Measurements from ENCODE around the gene STIM2.

STIM2 gene

DNA sequence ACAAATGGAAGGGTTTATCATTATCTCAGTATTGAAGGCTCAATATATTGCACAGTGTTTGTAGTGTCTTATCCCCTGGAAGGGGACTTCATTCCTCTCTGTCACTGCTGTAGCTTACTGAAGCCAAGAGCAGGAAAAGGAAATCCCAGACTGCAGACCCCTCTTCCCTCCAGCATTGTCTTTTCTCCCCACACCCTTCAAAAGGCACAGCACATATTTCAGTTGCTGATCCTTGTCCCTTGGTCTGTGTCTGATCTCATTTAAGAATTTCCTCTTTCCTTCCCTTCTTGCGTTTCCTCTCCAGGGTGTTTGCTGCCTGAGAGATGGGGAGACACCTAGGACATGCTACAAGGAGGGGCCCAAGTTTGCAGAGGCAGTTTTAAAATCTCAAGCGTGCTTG lies 40.1 kb downstream of the STIM2 start:
- Histone ChIP-seq H3K4me1 (ENCODE audit: control insufficient read depth in 2 of 2, insufficient read depth in 1 of 2, low read depth in 1 of 2, low read length in 2 of 2) (peaks cover 5% of the 10 kb centered on the region in 2 donors), H3K18ac (ENCODE audit: low read length) (no peak overlapping the region), H3K27me3 (ENCODE audit: control insufficient read depth in 3 of 3, insufficient read depth in 3 of 3, low read depth in 1 of 3, low read length in 3 of 3) (no peaks in the 10 kb centered on the region), H3K27ac (replicated peaks; ENCODE audit: low read length) (no peak overlapping the region), H2BK5ac (ENCODE audit: low read length) (no peak overlapping the region), H3K4me2 (ENCODE audit: insufficient read depth, low read length, poor library complexity, severe bottlenecking) (no peak overlapping the region), H3K23ac (ENCODE audit: low read depth, low read length, poor library complexity) (no peak overlapping the region), H3K79me1 (ENCODE audit: low read depth, low read length) (no peaks in the 10 kb centered on the region), H3K9ac (ENCODE audit: low read depth, low read length, poor library complexity) (no peak overlapping the region), H4K8ac (ENCODE audit: low read depth, low read length) (no peak overlapping the region), H3K4ac (ENCODE audit: low read length) (no peak overlapping the region), H3K9me3 (replicated peaks in 1 of 2; ENCODE audit: control insufficient read depth in 2 of 2, insufficient read depth in 1 of 2, low read depth in 1 of 2, low read length in 2 of 2) (peaks cover 0 to 3% of the 10 kb centered on the region in 2 donors), H3K36me3 (replicated peaks in 1 of 2; ENCODE audit: control insufficient read depth in 2 of 2, insufficient read depth in 2 of 2, low read length in 2 of 2) (no peaks in the 10 kb centered on the region), H4K91ac (ENCODE audit: low read depth, low read length, poor library complexity) (no peak overlapping the region), H3K4me3 (ENCODE audit: low read length in 2 of 2) (no peak overlapping the region), H2AK5ac (ENCODE audit: low read depth, low read length) (no peak overlapping the region), H2BK120ac (ENCODE audit: low read depth, low read length) (no peak overlapping the region), H2AFZ (ENCODE audit: low read length) (peak overlapping the region; percentile 46), H2BK15ac (ENCODE audit: low read length) (no peak overlapping the region), H2BK12ac (ENCODE audit: low read length) (no peak overlapping the region), H3K14ac (ENCODE audit: low read length) (no peak overlapping the region)
- WGBS, 2 donors (ENCODE audit: extremely low coverage in 2 of 2, insufficient read length in 2 of 2, insufficient replicate concordance in 1 of 2), result no CpG with 5 or more reads among the region's 2 CpGs
- DNase-seq (ENCODE audit: low spot score), result no peak

DNA sequence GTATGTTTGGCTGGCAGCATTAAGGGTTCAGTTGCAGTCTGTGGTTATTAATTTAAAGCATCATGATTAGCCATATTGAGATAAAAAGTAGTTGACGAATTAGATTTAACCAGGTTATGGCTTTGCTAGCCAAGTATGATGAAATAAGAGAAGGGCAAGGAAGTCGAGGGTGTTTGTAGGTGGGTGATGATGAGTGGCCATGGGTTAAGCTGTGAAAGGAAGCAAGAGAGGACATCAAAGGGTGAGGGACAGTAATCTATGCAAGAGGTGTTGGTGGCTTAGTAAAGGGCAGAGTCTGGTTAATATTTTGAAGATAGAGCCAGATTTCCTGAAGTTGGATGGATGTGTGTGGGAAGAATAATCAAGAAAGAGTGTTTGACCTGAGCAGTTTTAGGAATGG lies 44.5 kb downstream of the STIM2 start:
- Histone ChIP-seq H3K23ac (ENCODE audit: low read depth, low read length, poor library complexity) (no peak overlapping the region), H2BK120ac (ENCODE audit: low read depth, low read length) (no peak overlapping the region), H2BK15ac (ENCODE audit: low read length) (no peak overlapping the region), H2BK12ac (ENCODE audit: low read length) (no peak overlapping the region), H3K4ac (ENCODE audit: low read length) (no peak overlapping the region), H3K14ac (ENCODE audit: low read length) (no peak overlapping the region), H4K8ac (ENCODE audit: low read depth, low read length) (no peak overlapping the region), H3K27me3 (ENCODE audit: control insufficient read depth in 3 of 3, insufficient read depth in 3 of 3, low read depth in 1 of 3, low read length in 3 of 3) (no peaks in the 10 kb centered on the region), H2BK5ac (ENCODE audit: low read length) (no peak overlapping the region), H3K4me1 (ENCODE audit: control insufficient read depth in 2 of 2, insufficient read depth in 1 of 2, low read depth in 1 of 2, low read length in 2 of 2) (peaks cover 5% of the 10 kb centered on the region in 2 donors), H3K9ac (ENCODE audit: low read depth, low read length, poor library complexity) (no peak overlapping the region), H2AK5ac (ENCODE audit: low read depth, low read length) (no peak overlapping the region), H3K27ac (replicated peaks; ENCODE audit: low read length) (no peak overlapping the region), H3K9me3 (replicated peaks in 1 of 2; ENCODE audit: control insufficient read depth in 2 of 2, insufficient read depth in 1 of 2, low read depth in 1 of 2, low read length in 2 of 2) (peaks cover 0 to 3% of the 10 kb centered on the region in 2 donors), H3K18ac (ENCODE audit: low read length) (no peak overlapping the region), H3K4me3 (ENCODE audit: low read length in 2 of 2) (no peak overlapping the region), H2AFZ (ENCODE audit: low read length) (no peak overlapping the region), H3K79me1 (ENCODE audit: low read depth, low read length) (no peaks in the 10 kb centered on the region), H4K91ac (ENCODE audit: low read depth, low read length, poor library complexity) (no peak overlapping the region), H3K4me2 (ENCODE audit: insufficient read depth, low read length, poor library complexity, severe bottlenecking) (no peak overlapping the region), H3K36me3 (replicated peaks in 1 of 2; ENCODE audit: control insufficient read depth in 2 of 2, insufficient read depth in 2 of 2, low read length in 2 of 2) (no peaks in the 10 kb centered on the region)
- DNase-seq (ENCODE audit: low spot score), result no peak
- no CpG with 5 or more reads among the region's 2 CpGs for WGBS, 2 donors (ENCODE audit: extremely low coverage in 2 of 2, insufficient read length in 2 of 2, insufficient replicate concordance in 1 of 2)

GRCh38 chr4:26907731-26908599 lies 47.3 kb downstream of the STIM2 start:
- WGBS, 2 donors (ENCODE audit: extremely low coverage in 2 of 2, insufficient read length in 2 of 2, insufficient replicate concordance in 1 of 2), result no CpG with 5 or more reads among the region's 7 CpGs
- H3K4me2 ChIP-seq (ENCODE audit: insufficient read depth, low read length, poor library complexity, severe bottlenecking), result no peak overlapping the region

GRCh38 chr4:26909369-26909768 lies 48.7 kb downstream of the STIM2 start:
- no peak overlapping the region for H2BK15ac ChIP-seq (ENCODE audit: low read length)
- no peak overlapping the region for H3K4me2 ChIP-seq (ENCODE audit: insufficient read depth, low read length, poor library complexity, severe bottlenecking)
- no peak overlapping the region for H3K9ac ChIP-seq (ENCODE audit: low read depth, low read length, poor library complexity)
- no peak overlapping the region for H2BK5ac ChIP-seq (ENCODE audit: low read length)
- H3K4me1 ChIP-seq (ENCODE audit: control insufficient read depth in 2 of 2, insufficient read depth in 1 of 2, low read depth in 1 of 2, low read length in 2 of 2), result peaks cover 0 to 6% of the 10 kb centered on the region in 2 donors
- no peak overlapping the region for H2BK120ac ChIP-seq (ENCODE audit: low read depth, low read length)
- H2BK12ac ChIP-seq (ENCODE audit: low read length), result no peak overlapping the region
- H4K91ac ChIP-seq (ENCODE audit: low read depth, low read length, poor library complexity), result no peak overlapping the region
- H3K36me3 ChIP-seq (replicated peaks in 1 of 2; ENCODE audit: control insufficient read depth in 2 of 2, insufficient read depth in 2 of 2, low read length in 2 of 2), result no peaks in the 10 kb centered on the region
- no peak for DNase-seq (ENCODE audit: low spot score)
- no CpG with 5 or more reads among the region's 5 CpGs for WGBS, 2 donors (ENCODE audit: extremely low coverage in 2 of 2, insufficient read length in 2 of 2, insufficient replicate concordance in 1 of 2)
- H3K23ac ChIP-seq (ENCODE audit: low read depth, low read length, poor library complexity), result no peak overlapping the region
- H2AFZ ChIP-seq (ENCODE audit: low read length), result no peak overlapping the region
- H3K27me3 ChIP-seq (ENCODE audit: control insufficient read depth in 3 of 3, insufficient read depth in 3 of 3, low read depth in 1 of 3, low read length in 3 of 3), result no peaks in the 10 kb centered on the region
- H3K18ac ChIP-seq (ENCODE audit: low read length), result no peak overlapping the region
- no peak overlapping the region for H3K4ac ChIP-seq (ENCODE audit: low read length)
- no peak overlapping the region for H3K14ac ChIP-seq (ENCODE audit: low read length)
- H3K27ac ChIP-seq (replicated peaks; ENCODE audit: low read length), result no peak overlapping the region
- no peak overlapping the region for H2AK5ac ChIP-seq (ENCODE audit: low read depth, low read length)
- H3K4me3 ChIP-seq (ENCODE audit: low read length in 2 of 2), result no peak overlapping the region
- no peak overlapping the region for H4K8ac ChIP-seq (ENCODE audit: low read depth, low read length)
- H3K9me3 ChIP-seq (replicated peaks in 1 of 2; ENCODE audit: control insufficient read depth in 2 of 2, insufficient read depth in 1 of 2, low read depth in 1 of 2, low read length in 2 of 2), result no peaks in the 10 kb centered on the region
- peaks cover 3% of the 10 kb centered on the region for H3K79me1 ChIP-seq (ENCODE audit: low read depth, low read length)

More at GRCh38 chr4:26907731-26908599, 47.3 kb downstream of the STIM2 start:
- Histone ChIP-seq H3K9me3 (replicated peaks in 1 of 2; ENCODE audit: control insufficient read depth in 2 of 2, insufficient read depth in 1 of 2, low read depth in 1 of 2, low read length in 2 of 2) (no peaks in the 10 kb centered on the region), H2AFZ (ENCODE audit: low read length) (no peak overlapping the region), H3K23ac (ENCODE audit: low read depth, low read length, poor library complexity) (no peak overlapping the region), H3K14ac (ENCODE audit: low read length) (no peak overlapping the region), H4K91ac (ENCODE audit: low read depth, low read length, poor library complexity) (no peak overlapping the region), H3K36me3 (replicated peaks in 1 of 2; ENCODE audit: control insufficient read depth in 2 of 2, insufficient read depth in 2 of 2, low read length in 2 of 2) (no peaks in the 10 kb centered on the region), H2AK5ac (ENCODE audit: low read depth, low read length) (no peak overlapping the region), H3K4ac (ENCODE audit: low read length) (no peak overlapping the region), H3K9ac (ENCODE audit: low read depth, low read length, poor library complexity) (no peak overlapping the region), H2BK15ac (ENCODE audit: low read length) (no peak overlapping the region), H2BK120ac (ENCODE audit: low read depth, low read length) (no peak overlapping the region), H3K18ac (ENCODE audit: low read length) (no peak overlapping the region), H3K27ac (replicated peaks; ENCODE audit: low read length) (no peak overlapping the region), H3K4me1 (ENCODE audit: control insufficient read depth in 2 of 2, insufficient read depth in 1 of 2, low read depth in 1 of 2, low read length in 2 of 2) (peaks cover 0 to 3% of the 10 kb centered on the region in 2 donors), H3K4me3 (ENCODE audit: low read length in 2 of 2) (no peak overlapping the region), H3K79me1 (ENCODE audit: low read depth, low read length) (peaks cover 3% of the 10 kb centered on the region), H2BK12ac (ENCODE audit: low read length) (no peak overlapping the region), H3K27me3 (ENCODE audit: control insufficient read depth in 3 of 3, insufficient read depth in 3 of 3, low read depth in 1 of 3, low read length in 3 of 3) (no peaks in the 10 kb centered on the region), H2BK5ac (ENCODE audit: low read length) (no peak overlapping the region), H4K8ac (ENCODE audit: low read depth, low read length) (no peak overlapping the region)
- DNase-seq (ENCODE audit: low spot score), result no peak
